IPS-18c (cell line): ENCODE results near the gene MMP28.

Source experiments
- H3K4me3 ChIP-seq: 2 replicates; pipeline ENCODE4 v1.7.0; 2013; ENCODE audit warnings: low read depth, mild to moderate bottlenecking, low read length, moderate library complexity; ENCODE audit not compliant: insufficient read depth
- H3K9me3 ChIP-seq: one replicate; pipeline ENCODE4 v1.6.1; 2013; ENCODE audit warnings: mild to moderate bottlenecking, low read length, moderate library complexity; ENCODE audit not compliant: control insufficient read depth, insufficient read depth

Gene MMP28

GRCh38 chr17:35807371-35808144 lies 12.1 kb upstream of the MMP28 start:
- Histone ChIP-seq H3K9me3 (no peaks in the 10 kb centered on the region), H3K4me3 (no peak overlapping the region)

- H3K9me3 ChIP-seq: no peaks in the 10 kb centered on the region
Measured at GRCh38 chr17:35804658-35805192, 9.3 kb upstream of the MMP28 start.

GRCh38 chr17:35801583-35802224 lies 6.3 kb upstream of the MMP28 start:
- H3K4me3 ChIP-seq: no peak overlapping the region
- H3K9me3 ChIP-seq: no peaks in the 10 kb centered on the region

More at GRCh38 chr17:35804658-35805192, 9.3 kb upstream of the MMP28 start:
- no peak overlapping the region for H3K4me3 ChIP-seq

- H3K4me3 ChIP-seq: no peak overlapping the region
- H3K9me3 ChIP-seq: no peaks in the 10 kb centered on the region
Measured at GRCh38 chr17:35799942-35800341, 4.5 kb upstream of the MMP28 start.

GRCh38 chr17:35797918-35798317 lies 2.5 kb upstream of the MMP28 start:
- H3K9me3 ChIP-seq: no peaks in the 10 kb centered on the region
- H3K4me3 ChIP-seq: no peak overlapping the region

- H3K4me3 ChIP-seq: no peak overlapping the region
- no peaks in the 10 kb centered on the region for H3K9me3 ChIP-seq
Measured at GRCh38 chr17:35797370-35797769, 1.9 kb upstream of the MMP28 start.

GRCh38 chr17:35796942-35797341 lies 1.5 kb upstream of the MMP28 start:
- Histone ChIP-seq H3K4me3 (no peak overlapping the region), H3K9me3 (no peaks in the 10 kb centered on the region)

- Histone ChIP-seq H3K9me3 (no peaks in the 10 kb centered on the region), H3K4me3 (peak overlapping the region; percentile 62)
Measured at GRCh38 chr17:35795871-35796265, 427 bp upstream of the MMP28 start.

- no peak overlapping the region for H3K4me3 ChIP-seq
- H3K9me3 ChIP-seq: no peaks in the 10 kb centered on the region
Measured at GRCh38 chr17:35793257-35793656, 2.2 kb downstream of the MMP28 start.

- H3K4me3 ChIP-seq: no peak overlapping the region
- H3K9me3 ChIP-seq: no peaks in the 10 kb centered on the region
Measured at GRCh38 chr17:35791681-35792350, 3.6 kb downstream of the MMP28 start.

GRCh38 chr17:35790841-35791240 lies 4.6 kb downstream of the MMP28 start:
- no peak overlapping the region for H3K4me3 ChIP-seq
- H3K9me3 ChIP-seq: no peaks in the 10 kb centered on the region

- Histone ChIP-seq H3K9me3 (no peaks in the 10 kb centered on the region), H3K4me3 (no peak overlapping the region)
Measured at GRCh38 chr17:35788477-35789368, 6.7 kb downstream of the MMP28 start.

- Histone ChIP-seq H3K4me3 (no peak overlapping the region), H3K9me3 (no peaks in the 10 kb centered on the region)
Measured at GRCh38 chr17:35786941-35787432, 8.5 kb downstream of the MMP28 start.

GRCh38 chr17:35784895-35785294 lies 10.5 kb downstream of the MMP28 start:
- H3K4me3 ChIP-seq: no peak overlapping the region
- H3K9me3 ChIP-seq: no peaks in the 10 kb centered on the region

GRCh38 chr17:35780950-35781349 lies 14.5 kb downstream of the MMP28 start:
- H3K4me3 ChIP-seq: no peak overlapping the region
- H3K9me3 ChIP-seq: no peaks in the 10 kb centered on the region

- Histone ChIP-seq H3K9me3 (no peaks in the 10 kb centered on the region), H3K4me3 (no peak overlapping the region)
Measured at GRCh38 chr17:35778641-35779196, 16.7 kb downstream of the MMP28 start.

- H3K9me3 ChIP-seq: no peaks in the 10 kb centered on the region
- no peak overlapping the region for H3K4me3 ChIP-seq
Measured at GRCh38 chr17:35775583-35775982, 19.9 kb downstream of the MMP28 start.
